ENCODE data around the gene MAPRE3.

Gene MAPRE3

GRCh38 chr2:27069961-27070618, 99.7 kb downstream of the MAPRE3 start:
- H3K36me3 ChIP-seq (ENCODE audit: insufficient read depth, insufficient read length, low read length) = peaks cover 48% of the 10 kb centered on the region

GRCh38 chr2:27070653-27071276, 100.3 kb downstream of the MAPRE3 start:
- TF ChIP-seq YY1 (IDR thresholded peaks at IDR 0.05; ENCODE audit: insufficient read depth, insufficient read length) (no peak), SUZ12 (IDR thresholded peaks at IDR 0.05; ENCODE audit: extremely low read depth, insufficient read depth, insufficient read length) (no peak), ZNF274 (IDR thresholded peaks at IDR 0.05; ENCODE audit: low read depth, low read length) (no peak)
- Histone ChIP-seq H3K27me3 (ENCODE audit: insufficient read depth, insufficient read length) (no peaks in the 10 kb centered on the region), H3K36me3 (ENCODE audit: insufficient read depth, insufficient read length, low read length) (peaks cover 42% of the 10 kb centered on the region), H3K9ac (ENCODE audit: insufficient read length, low read depth) (peak overlapping the region; percentile 94), H3K9me3 (ENCODE audit: insufficient read depth, low read length) (no peaks in the 10 kb centered on the region), H3K4me1 (ENCODE audit: insufficient read depth, insufficient read length) (no peaks in the 10 kb centered on the region), H3K4me3 (ENCODE audit: insufficient read length, low read depth) (peak overlapping the region; percentile 93)
- DNase-seq (ENCODE audit: low read depth, low spot score) = no peak

More at GRCh38 chr2:27069961-27070618, 99.7 kb downstream of the MAPRE3 start:
- TF ChIP-seq YY1 (IDR thresholded peaks at IDR 0.05; ENCODE audit: insufficient read depth, insufficient read length) (no peak), SUZ12 (IDR thresholded peaks at IDR 0.05; ENCODE audit: extremely low read depth, insufficient read depth, insufficient read length) (no peak), ZNF274 (IDR thresholded peaks at IDR 0.05; ENCODE audit: low read depth, low read length) (no peak)
- H3K4me1 ChIP-seq (ENCODE audit: insufficient read depth, insufficient read length) = no peaks in the 10 kb centered on the region
- no peak for DNase-seq (ENCODE audit: low read depth, low spot score)
- H3K9ac ChIP-seq (ENCODE audit: insufficient read length, low read depth) = peak overlapping the region; percentile 94
- H3K4me3 ChIP-seq (ENCODE audit: insufficient read length, low read depth) = peak overlapping the region; percentile 93
- H3K9me3 ChIP-seq (ENCODE audit: insufficient read depth, low read length) = no peaks in the 10 kb centered on the region
- no peaks in the 10 kb centered on the region for H3K27me3 ChIP-seq (ENCODE audit: insufficient read depth, insufficient read length)

GRCh38 chr2:27071277-27071989, 101.0 kb downstream of the MAPRE3 start, which contains the start of gene OST4:
Gene OST4, minus strand, starts transcription at chr2:27071654.
- H3K9ac ChIP-seq (ENCODE audit: insufficient read length, low read depth) = peak within 1 kb of the TSS; percentile 94
- no peaks in the 10 kb centered on the region for H3K4me1 ChIP-seq (ENCODE audit: insufficient read depth, insufficient read length)
- H3K36me3 ChIP-seq (ENCODE audit: insufficient read depth, insufficient read length, low read length) = peaks cover 40% of the 10 kb centered on the region
- H3K9me3 ChIP-seq (ENCODE audit: insufficient read depth, low read length) = no peaks in the 10 kb centered on the region
- no peaks in the 10 kb centered on the region for H3K27me3 ChIP-seq (ENCODE audit: insufficient read depth, insufficient read length)
- H3K4me3 ChIP-seq (ENCODE audit: insufficient read length, low read depth) = peak within 1 kb of the TSS; percentile 93
- peak; percentile 88 for DNase-seq (ENCODE audit: low read depth, low spot score)
- TF ChIP-seq YY1 (IDR thresholded peaks at IDR 0.05; ENCODE audit: insufficient read depth, insufficient read length) (no peak), SUZ12 (IDR thresholded peaks at IDR 0.05; ENCODE audit: extremely low read depth, insufficient read depth, insufficient read length) (no peak), ZNF274 (IDR thresholded peaks at IDR 0.05; ENCODE audit: low read depth, low read length) (no peak)

GRCh38 chr2:27071990-27072830, 101.8 kb downstream of the MAPRE3 start:
- Histone ChIP-seq H3K4me3 (ENCODE audit: insufficient read length, low read depth) (peak overlapping the region; percentile 93), H3K36me3 (ENCODE audit: insufficient read depth, insufficient read length, low read length) (peaks cover 38% of the 10 kb centered on the region), H3K27me3 (ENCODE audit: insufficient read depth, insufficient read length) (no peaks in the 10 kb centered on the region), H3K9ac (ENCODE audit: insufficient read length, low read depth) (peak overlapping the region; percentile 83), H3K4me1 (ENCODE audit: insufficient read depth, insufficient read length) (no peaks in the 10 kb centered on the region), H3K9me3 (ENCODE audit: insufficient read depth, low read length) (no peaks in the 10 kb centered on the region)
- TF ChIP-seq ZNF274 (IDR thresholded peaks at IDR 0.05; ENCODE audit: low read depth, low read length) = no peak
- no peak for TF ChIP-seq YY1 (IDR thresholded peaks at IDR 0.05; ENCODE audit: insufficient read depth, insufficient read length)
- no peak for TF ChIP-seq SUZ12 (IDR thresholded peaks at IDR 0.05; ENCODE audit: extremely low read depth, insufficient read depth, insufficient read length)
- DNase-seq (ENCODE audit: low read depth, low spot score) = peak; percentile 28

DNA sequence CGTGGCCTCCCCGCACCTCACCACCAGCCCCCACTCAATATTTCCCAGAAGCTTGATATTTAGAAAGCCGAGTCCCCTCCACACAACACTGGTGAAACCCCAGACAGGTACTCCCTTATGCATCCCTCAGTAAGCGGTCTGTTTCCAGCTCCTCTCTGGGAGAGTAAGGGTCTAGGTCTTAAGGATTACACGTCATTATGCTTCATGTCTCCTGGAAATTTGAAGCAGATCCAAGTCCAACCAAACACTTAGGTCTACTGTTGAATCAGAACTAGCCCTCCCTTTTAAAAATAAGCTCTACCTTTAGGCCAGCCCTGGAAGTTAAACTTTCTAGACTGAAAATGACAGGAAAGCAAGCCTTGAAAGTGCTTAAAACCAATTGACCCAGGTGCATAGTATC, 102.5 kb downstream of the MAPRE3 start:
- H3K27me3 ChIP-seq (ENCODE audit: insufficient read depth, insufficient read length) = no peaks in the 10 kb centered on the region
- TF ChIP-seq SUZ12 (IDR thresholded peaks at IDR 0.05; ENCODE audit: extremely low read depth, insufficient read depth, insufficient read length) (no peak), ZNF274 (IDR thresholded peaks at IDR 0.05; ENCODE audit: low read depth, low read length) (no peak), YY1 (IDR thresholded peaks at IDR 0.05; ENCODE audit: insufficient read depth, insufficient read length) (no peak)
- no peaks in the 10 kb centered on the region for H3K9me3 ChIP-seq (ENCODE audit: insufficient read depth, low read length)
- H3K4me1 ChIP-seq (ENCODE audit: insufficient read depth, insufficient read length) = no peaks in the 10 kb centered on the region
- DNase-seq (ENCODE audit: low read depth, low spot score) = no peak
- H3K9ac ChIP-seq (ENCODE audit: insufficient read length, low read depth) = peak overlapping the region; percentile 83
- peak overlapping the region; percentile 18 for H3K4me3 ChIP-seq (ENCODE audit: insufficient read length, low read depth)
- H3K36me3 ChIP-seq (ENCODE audit: insufficient read depth, insufficient read length, low read length) = peaks cover 31% of the 10 kb centered on the region

DNA sequence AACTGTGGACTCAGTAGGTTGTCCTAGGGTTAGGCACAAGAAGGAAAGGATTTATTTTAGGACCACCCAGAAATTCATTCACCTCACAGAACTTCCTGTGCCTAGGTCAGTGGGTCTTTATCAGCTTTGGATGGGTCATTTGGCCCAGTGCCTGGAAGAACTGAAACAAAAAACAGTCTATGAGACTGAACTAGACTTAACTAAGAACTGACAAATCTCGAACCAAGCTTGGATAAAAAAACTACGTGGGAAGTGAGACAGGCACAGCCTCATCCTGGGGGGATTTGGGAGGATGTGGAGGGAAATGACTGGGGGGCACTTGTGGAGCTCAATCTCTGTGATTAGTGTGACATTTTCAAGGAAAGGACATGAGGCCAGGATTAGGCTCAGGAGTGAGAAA, 103.3 kb downstream of the MAPRE3 start:
- H3K27me3 ChIP-seq (ENCODE audit: insufficient read depth, insufficient read length) = no peaks in the 10 kb centered on the region
- H3K4me1 ChIP-seq (ENCODE audit: insufficient read depth, insufficient read length) = peaks cover 3% of the 10 kb centered on the region
- no peak for TF ChIP-seq SUZ12 (IDR thresholded peaks at IDR 0.05; ENCODE audit: extremely low read depth, insufficient read depth, insufficient read length)
- TF ChIP-seq ZNF274 (IDR thresholded peaks at IDR 0.05; ENCODE audit: low read depth, low read length) = no peak
- no peak for TF ChIP-seq YY1 (IDR thresholded peaks at IDR 0.05; ENCODE audit: insufficient read depth, insufficient read length)
- H3K9ac ChIP-seq (ENCODE audit: insufficient read length, low read depth) = no peak overlapping the region
- no peak for DNase-seq (ENCODE audit: low read depth, low spot score)
- peaks cover 22% of the 10 kb centered on the region for H3K36me3 ChIP-seq (ENCODE audit: insufficient read depth, insufficient read length, low read length)
- H3K4me3 ChIP-seq (ENCODE audit: insufficient read length, low read depth) = no peak overlapping the region
- H3K9me3 ChIP-seq (ENCODE audit: insufficient read depth, low read length) = no peaks in the 10 kb centered on the region

All from NT2/D1 (cell line).